B cell (primary cell): ENCODE results near the gene SMAD7.

Source experiments
- CTCF ChIP-seq: fragments of 200-600 bp; IDR thresholded peaks from one replicate; pipeline ENCODE4 v1.8.0; 2022; ENCODE audit warnings: antibody characterized with exemption, mild to moderate bottlenecking
- EZH2 ChIP-seq: IDR thresholded peaks from 2 replicates; pipeline ENCODE4 v1.6.1; 2012; ENCODE audit warnings: borderline replicate concordance, low read depth, mild to moderate bottlenecking, moderate library complexity, low read length; ENCODE audit not compliant: insufficient read depth, poor library complexity, severe bottlenecking

DNA sequence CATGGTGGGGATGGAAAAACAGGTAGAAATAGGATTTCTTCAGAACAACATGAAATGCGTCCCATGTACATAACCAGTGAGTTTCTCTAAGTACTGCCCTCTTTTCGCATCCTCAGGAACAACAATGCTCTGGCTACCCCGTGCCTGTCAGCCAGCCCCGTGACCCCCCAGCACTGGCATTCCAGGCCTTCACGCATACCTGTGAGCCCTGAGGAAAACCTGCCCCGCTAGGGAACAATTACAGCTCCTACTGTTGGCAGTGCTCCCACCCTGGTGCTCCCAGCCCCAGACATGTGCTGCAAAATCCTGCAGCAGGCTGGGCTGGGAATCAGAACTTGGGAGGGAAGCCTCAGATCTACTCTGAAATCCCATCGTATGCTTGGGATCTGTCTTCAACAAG, 9.1 kb downstream of the SMAD7 start:
- TF ChIP-seq CTCF, result no peak
- TF ChIP-seq EZH2, result no peak
